Gastrocnemius medialis (tissue), 4 donors: ENCODE measurements around the gene POR. TPM values are rescaled to one million over a fixed set of nuclear protein-coding genes. Genes with fewer than 3 reads are reported as not detected.

ENCODE experiments used
- ATAC-seq, 2 donors: fragments of 150-250 bp; one replicate each; pipeline ENCODE4 v1.9.1; 2016
- DNase-seq, 2 donors: peaks; one replicate each; pipeline ENCODE4 v3.0.0-alpha.2; 2019
- H3K27ac ChIP-seq, 4 donors: fragments of 200-600 bp; sonication (generic); 1 replicate in 1 of 4; 2 replicates in 3 of 4; pipeline ENCODE4 v1.5.1; 2016 to 2018; ENCODE audit warnings: mild to moderate bottlenecking in 2 of 4, moderate library complexity in 1 of 4
- H3K27me3 ChIP-seq, 3 donors: fragments of 200-600 bp; sonication (generic) in 2 of 3; 1 replicate in 1 of 3; 2 replicates in 2 of 3; pipeline versions ENCODE4 v1.5.1 to v1.6.0; 2016 to 2019; ENCODE audit warnings: mild to moderate bottlenecking in 1 of 3, moderate library complexity in 1 of 3
- H3K36me3 ChIP-seq, 2 donors: fragments of 200-600 bp; sonication (generic) in 1 of 2; one replicate each; pipeline ENCODE4 v1.5.1; 2017 to 2018
- H3K4me1 ChIP-seq, 2 donors: fragments of 200-600 bp; sonication (generic) in 1 of 2; one replicate each; pipeline ENCODE4 v1.5.1; 2016 to 2017; ENCODE audit warnings: mild to moderate bottlenecking in 2 of 2
- H3K4me3 ChIP-seq, 4 donors: fragments of 200-600 bp; sonication (generic) in 3 of 4; 1 replicate in 1 of 4; 2 replicates in 3 of 4; pipeline ENCODE4 v1.5.1; 2016 to 2019; ENCODE audit warnings: mild to moderate bottlenecking in 2 of 4
- H3K9me3 ChIP-seq, 3 donors: fragments of 200-600 bp; sonication (generic) in 2 of 3; 1 replicate in 1 of 3; 2 replicates in 2 of 3; pipeline ENCODE4 v1.5.1; 2016 to 2019
- POLR2A ChIP-seq, 2 donors: fragments of 450-650 bp; IDR thresholded peaks; one replicate each; pipeline ENCODE4 v1.6.1; 2017; ENCODE audit warnings: antibody characterized with exemption in 2 of 2, mild to moderate bottlenecking in 2 of 2, moderate library complexity in 2 of 2
- in situ Hi-C, 4 donors: fragments of 200-750 bp; cut with MboI; loops; one replicate each; pipeline versions ENCODE4 v1.15.0 to v1.8.0; 2017; ENCODE audit warnings: low sequenced_read_pairs in 4 of 4
- intact Hi-C: fragments of 100-400 bp; cut with DNase I; formaldehyde crosslinking; loops from one replicate; pipeline ENCODE4 v1.15.1; 2023; ENCODE audit warnings: low total_unique reads
- total RNA-seq, 4 donors: library from RNA; depleted of rRNA; stranded (reverse); fragments of >200 nt; gene quantifications; one replicate each; pipeline versions ENCODE4 v1.1.0 to v1.2.3, GENCODE V29; 2016
- TF ChIP-seq, protein P1 (sequence below), 5 experiments: fragments of 450-650 bp in 3 of 5; fragments of 200-600 bp in 2 of 5; sonication (generic) in 2 of 5; IDR thresholded peaks in 4 of 5; conservative IDR thresholded peaks in 1 of 5; 1 replicate in 4 of 5; 2 replicates in 1 of 5; pipeline ENCODE4 v1.5.1; 2016 to 2019; ENCODE audit warnings: antibody characterized with exemption in 5 of 5, mild to moderate bottlenecking in 3 of 5, moderate library complexity in 3 of 5

POR gene
- total RNA-seq, result 100 to 1,000 TPM in 3 of 4 donors, 10 to 100 TPM in 1; 85.7 to 218 (median 115) TPM

DNA sequence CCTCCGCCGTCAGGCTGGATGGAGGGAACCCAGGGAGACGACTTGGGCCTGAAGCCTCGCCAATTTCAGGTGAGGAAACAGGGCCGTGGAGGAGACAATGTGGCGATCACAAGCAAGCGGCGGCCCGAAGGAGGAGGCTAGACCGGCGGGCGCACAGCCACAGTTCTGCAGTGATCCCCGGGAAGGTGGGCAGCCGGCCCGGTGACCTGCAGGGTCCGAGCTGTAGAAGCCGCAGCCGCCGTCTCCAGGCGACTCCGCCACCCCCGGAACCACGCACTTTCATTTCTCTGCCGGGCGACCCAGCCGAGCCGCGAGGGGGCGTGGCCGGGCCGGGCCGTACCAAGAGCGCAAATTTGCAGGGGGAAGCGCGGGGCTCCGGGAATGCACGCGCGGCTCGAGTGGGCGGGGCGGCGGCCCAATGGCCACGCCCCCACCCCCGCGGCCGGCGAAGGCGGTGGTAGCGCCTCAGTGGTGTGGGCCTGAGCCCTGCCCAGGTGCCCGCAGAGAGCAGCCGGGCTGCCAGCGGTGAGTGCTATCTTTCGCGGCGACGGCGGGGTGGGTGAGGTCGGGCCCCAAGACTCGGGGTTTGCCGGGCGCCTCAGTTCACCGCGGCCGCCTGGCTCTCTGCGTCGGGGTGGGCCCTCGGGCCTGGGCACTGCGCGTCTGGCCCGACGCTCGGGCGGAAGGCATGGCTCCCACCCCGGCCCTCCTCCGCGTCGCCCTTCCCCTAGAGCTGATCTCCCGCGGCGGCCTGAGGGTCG is at the start of gene POR:
Gene POR, plus strand, starts transcription at position 501 of the 761 bp plus-strand sequence. CDS start 38,847 bp downstream, outside the sequence.
- Histone ChIP-seq H3K27me3 (no peaks in the 10 kb centered on the region), H3K27ac (peak within 1 kb of the TSS; percentile 95 to 99 (median 96)), H3K36me3 (no peaks in the 10 kb centered on the region), H3K4me1 (peaks cover 32 to 34% of the 10 kb centered on the region in 2 donors), H3K4me3 (peak within 1 kb of the TSS; percentile 96 to 100 (median 98)), H3K9me3 (no peaks in the 10 kb centered on the region)
- TF ChIP-seq, protein P1, sequence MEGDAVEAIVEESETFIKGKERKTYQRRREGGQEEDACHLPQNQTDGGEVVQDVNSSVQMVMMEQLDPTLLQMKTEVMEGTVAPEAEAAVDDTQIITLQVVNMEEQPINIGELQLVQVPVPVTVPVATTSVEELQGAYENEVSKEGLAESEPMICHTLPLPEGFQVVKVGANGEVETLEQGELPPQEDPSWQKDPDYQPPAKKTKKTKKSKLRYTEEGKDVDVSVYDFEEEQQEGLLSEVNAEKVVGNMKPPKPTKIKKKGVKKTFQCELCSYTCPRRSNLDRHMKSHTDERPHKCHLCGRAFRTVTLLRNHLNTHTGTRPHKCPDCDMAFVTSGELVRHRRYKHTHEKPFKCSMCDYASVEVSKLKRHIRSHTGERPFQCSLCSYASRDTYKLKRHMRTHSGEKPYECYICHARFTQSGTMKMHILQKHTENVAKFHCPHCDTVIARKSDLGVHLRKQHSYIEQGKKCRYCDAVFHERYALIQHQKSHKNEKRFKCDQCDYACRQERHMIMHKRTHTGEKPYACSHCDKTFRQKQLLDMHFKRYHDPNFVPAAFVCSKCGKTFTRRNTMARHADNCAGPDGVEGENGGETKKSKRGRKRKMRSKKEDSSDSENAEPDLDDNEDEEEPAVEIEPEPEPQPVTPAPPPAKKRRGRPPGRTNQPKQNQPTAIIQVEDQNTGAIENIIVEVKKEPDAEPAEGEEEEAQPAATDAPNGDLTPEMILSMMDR (IDR thresholded peaks at IDR 0.05 in 4 of 5, conservative IDR thresholded peaks at IDR 0.05 in 1 of 5), result peak in 3 of 5 experiments; percentile 13 to 57 (median 22)
- peak; percentile 99 to 100 for TF ChIP-seq POLR2A (IDR thresholded peaks at IDR 0.05)
- ATAC-seq (peak; percentile 86 to 88), DNase-seq (peak; percentile 89 to 93)
- intact Hi-C loops (loop anchor here (1.0 to 2.0 kb wide), 3 partner anchors 36 to 79 kb away; partner anchors contain the start of genes RHBDD2 and TMEM120A), in situ Hi-C loops (loop anchor here in 1 of 4 donors (10.0 kb wide), 1 partner anchor 80 kb away; the partner anchor contains the start of gene TMEM120A)

DNA sequence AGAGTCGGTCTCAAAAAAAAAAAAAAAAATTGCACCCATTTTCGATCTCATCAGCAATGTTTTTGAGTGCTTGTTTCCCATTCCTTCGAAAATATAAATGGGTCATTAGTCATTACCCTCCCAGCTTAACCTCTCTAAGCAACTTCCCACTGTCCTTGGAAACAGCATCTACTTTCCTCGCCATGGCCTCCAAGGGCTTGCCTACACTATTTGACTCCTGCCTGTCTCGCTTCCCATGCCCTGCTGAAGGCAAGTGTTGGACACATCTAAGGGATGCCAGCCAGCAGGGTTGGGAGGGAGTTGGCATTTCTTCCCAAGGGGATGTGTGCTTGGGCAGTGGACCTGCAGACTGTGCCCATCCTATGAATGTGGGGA is 48.9 kb upstream of the POR start:
- in situ Hi-C loops (loop anchor here in 2 of 4 donors (5.0 kb wide), 2 partner anchors 151 to 156 kb away; no protein-coding TSS in a partner anchor), intact Hi-C loops (loop anchor here (1.0 kb wide), 1 partner anchor 154 kb away; no protein-coding TSS in a partner anchor)
- DNase-seq (no peak), ATAC-seq (peak; percentile 10 to 25)
- H3K9me3 ChIP-seq, result no peaks in the 10 kb centered on the region
- H3K4me1 ChIP-seq, result no peaks in the 10 kb centered on the region
- H3K27ac ChIP-seq, result no peak overlapping the region
- no peaks in the 10 kb centered on the region for H3K27me3 ChIP-seq
- H3K36me3 ChIP-seq, result no peaks in the 10 kb centered on the region
- H3K4me3 ChIP-seq, result no peak overlapping the region
- TF ChIP-seq, protein P1 (IDR thresholded peaks at IDR 0.05 in 4 of 5, conservative IDR thresholded peaks at IDR 0.05 in 1 of 5), result no peak
- TF ChIP-seq POLR2A (IDR thresholded peaks at IDR 0.05), result no peak

DNA sequence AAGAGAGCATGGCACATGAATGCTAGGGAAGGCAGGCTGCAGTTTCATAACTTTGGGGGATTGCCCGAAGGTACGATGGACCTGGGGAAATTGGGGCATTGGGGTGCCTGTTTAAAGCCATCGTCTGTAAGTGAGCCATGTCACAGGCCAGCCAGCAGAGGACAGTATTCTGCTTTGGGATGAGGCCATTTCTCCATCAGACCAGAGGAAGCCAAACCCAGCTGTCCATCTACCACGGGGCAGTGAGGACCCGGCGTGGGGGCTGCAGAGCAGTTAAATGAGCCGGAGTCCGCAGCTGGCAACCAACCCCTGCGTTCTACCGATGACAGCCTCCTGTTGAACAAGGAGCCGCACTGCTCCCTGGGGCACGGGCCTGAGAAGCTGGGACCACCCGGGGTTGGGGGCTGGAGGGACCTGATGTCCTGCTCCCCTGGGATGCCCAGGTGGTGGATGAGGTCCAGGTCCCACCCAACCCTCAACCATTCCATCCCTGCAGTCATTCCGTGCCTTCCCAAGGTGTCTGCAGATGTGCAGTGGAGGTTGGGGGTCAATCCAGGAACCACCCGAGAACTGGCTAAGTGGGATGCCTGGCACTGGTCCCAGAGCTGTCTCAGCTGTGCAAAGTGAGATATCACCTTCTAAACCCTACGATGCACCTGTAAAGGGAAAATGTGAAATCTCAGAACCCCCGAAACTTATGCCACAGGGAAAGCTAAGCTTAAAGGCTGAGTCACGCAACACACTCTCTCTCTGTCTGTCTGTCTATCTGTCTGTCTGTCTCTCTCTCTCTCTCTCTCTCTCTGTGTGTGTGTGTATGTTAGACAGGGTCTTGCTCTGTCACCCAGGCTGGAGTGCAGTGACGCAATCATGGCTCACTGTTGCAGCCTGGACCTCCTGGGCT is 48.2 kb upstream of the POR start:
- Histone ChIP-seq H3K4me1 (no peaks in the 10 kb centered on the region), H3K36me3 (no peaks in the 10 kb centered on the region), H3K27ac (no peak overlapping the region), H3K9me3 (no peaks in the 10 kb centered on the region), H3K27me3 (no peaks in the 10 kb centered on the region), H3K4me3 (no peak overlapping the region)
- DNase-seq, result peak in 1 of 2 donors; percentile 43
- intact Hi-C loops, result loop anchor here (1.0 kb wide), 1 partner anchor 154 kb away; no protein-coding TSS in a partner anchor
- TF ChIP-seq POLR2A (IDR thresholded peaks at IDR 0.05), result no peak
- TF ChIP-seq, protein P1 (IDR thresholded peaks at IDR 0.05 in 4 of 5, conservative IDR thresholded peaks at IDR 0.05 in 1 of 5), result peak; percentile 70 to 92 (median 89)
- in situ Hi-C loops, result loop anchor here in 2 of 4 donors (5.0 kb wide), 2 partner anchors 151 to 156 kb away; no protein-coding TSS in a partner anchor
- peak; percentile 89 to 92 for ATAC-seq

DNA sequence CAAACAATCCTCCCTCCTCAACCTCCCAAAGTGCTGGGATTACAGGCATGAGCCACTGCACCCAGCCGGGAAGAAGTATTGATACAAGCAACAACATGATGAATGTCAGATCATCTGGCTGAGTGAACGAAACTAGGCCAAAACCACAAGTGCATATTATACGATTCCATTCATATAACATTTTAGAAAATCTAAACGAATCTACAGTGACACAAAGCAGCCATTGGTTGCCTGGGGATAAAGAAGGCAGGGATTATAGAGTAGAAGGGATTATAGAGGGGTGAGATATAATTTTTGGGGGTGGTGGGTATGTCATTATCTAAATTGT is 47.6 kb upstream of the POR start:
- Histone ChIP-seq H3K4me1 (no peaks in the 10 kb centered on the region), H3K9me3 (no peaks in the 10 kb centered on the region), H3K27me3 (no peaks in the 10 kb centered on the region), H3K36me3 (no peaks in the 10 kb centered on the region), H3K4me3 (no peak overlapping the region), H3K27ac (no peak overlapping the region)
- in situ Hi-C loops, result loop anchor here in 2 of 4 donors (5.0 kb wide), 2 partner anchors 150 to 155 kb away; no protein-coding TSS in a partner anchor
- ATAC-seq (no peak), DNase-seq (no peak)
- intact Hi-C loops, result no loop called here
- TF ChIP-seq, protein P1 (IDR thresholded peaks at IDR 0.05 in 4 of 5, conservative IDR thresholded peaks at IDR 0.05 in 1 of 5), result no peak
- TF ChIP-seq POLR2A (IDR thresholded peaks at IDR 0.05), result no peak
